AG04449 (cell line): ENCODE measurements around the gene REXO4.

Experiments used
- CTCF ChIA-PET: fragments of 350-600 bp; formaldehyde crosslinking; extraction: SDS; loops from one replicate; lab custom pipeline; 2021; ENCODE audit warnings: antibody characterized with exemption; lab: Yijun Ruan, JAX
- POLR2A ChIA-PET: fragments of 400-600, 350-600 bp; formaldehyde crosslinking; extraction: SDS; loops from one replicate; lab custom pipeline; 2020; ENCODE audit warnings: antibody characterized with exemption, inconsistent platforms; lab: Yijun Ruan, JAX
- DNase-seq: peaks from one replicate; pipeline ENCODE4 v3.0.0-alpha.2; 2010; ENCODE audit warnings: low read depth, low spot score
- H3K4me3 ChIP-seq: 2 replicates; pipeline ENCODE4 v1.5.1; 2011; ENCODE audit warnings: low read depth, mild to moderate bottlenecking, control low read depth, low read length
- TF ChIP-seq, protein P1 (sequence below): IDR thresholded peaks from one replicate; pipeline ENCODE4 v1.5.1; 2011; ENCODE audit warnings: mild to moderate bottlenecking, moderate library complexity, low read length, control low read depth, inconsistent platforms; ENCODE audit not compliant: insufficient read depth; ENCODE audit errors: missing control alignments

REXO4 gene

GRCh38 chr9:133383438-133383837 is 34.4 kb downstream of the REXO4 start:
- TF ChIP-seq, protein P1, sequence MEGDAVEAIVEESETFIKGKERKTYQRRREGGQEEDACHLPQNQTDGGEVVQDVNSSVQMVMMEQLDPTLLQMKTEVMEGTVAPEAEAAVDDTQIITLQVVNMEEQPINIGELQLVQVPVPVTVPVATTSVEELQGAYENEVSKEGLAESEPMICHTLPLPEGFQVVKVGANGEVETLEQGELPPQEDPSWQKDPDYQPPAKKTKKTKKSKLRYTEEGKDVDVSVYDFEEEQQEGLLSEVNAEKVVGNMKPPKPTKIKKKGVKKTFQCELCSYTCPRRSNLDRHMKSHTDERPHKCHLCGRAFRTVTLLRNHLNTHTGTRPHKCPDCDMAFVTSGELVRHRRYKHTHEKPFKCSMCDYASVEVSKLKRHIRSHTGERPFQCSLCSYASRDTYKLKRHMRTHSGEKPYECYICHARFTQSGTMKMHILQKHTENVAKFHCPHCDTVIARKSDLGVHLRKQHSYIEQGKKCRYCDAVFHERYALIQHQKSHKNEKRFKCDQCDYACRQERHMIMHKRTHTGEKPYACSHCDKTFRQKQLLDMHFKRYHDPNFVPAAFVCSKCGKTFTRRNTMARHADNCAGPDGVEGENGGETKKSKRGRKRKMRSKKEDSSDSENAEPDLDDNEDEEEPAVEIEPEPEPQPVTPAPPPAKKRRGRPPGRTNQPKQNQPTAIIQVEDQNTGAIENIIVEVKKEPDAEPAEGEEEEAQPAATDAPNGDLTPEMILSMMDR: no peak
- CTCF ChIA-PET: no interaction called here
- DNase-seq: no peak
- H3K4me3 ChIP-seq: no peak overlapping the region
- POLR2A ChIA-PET: no interaction called here

DNA sequence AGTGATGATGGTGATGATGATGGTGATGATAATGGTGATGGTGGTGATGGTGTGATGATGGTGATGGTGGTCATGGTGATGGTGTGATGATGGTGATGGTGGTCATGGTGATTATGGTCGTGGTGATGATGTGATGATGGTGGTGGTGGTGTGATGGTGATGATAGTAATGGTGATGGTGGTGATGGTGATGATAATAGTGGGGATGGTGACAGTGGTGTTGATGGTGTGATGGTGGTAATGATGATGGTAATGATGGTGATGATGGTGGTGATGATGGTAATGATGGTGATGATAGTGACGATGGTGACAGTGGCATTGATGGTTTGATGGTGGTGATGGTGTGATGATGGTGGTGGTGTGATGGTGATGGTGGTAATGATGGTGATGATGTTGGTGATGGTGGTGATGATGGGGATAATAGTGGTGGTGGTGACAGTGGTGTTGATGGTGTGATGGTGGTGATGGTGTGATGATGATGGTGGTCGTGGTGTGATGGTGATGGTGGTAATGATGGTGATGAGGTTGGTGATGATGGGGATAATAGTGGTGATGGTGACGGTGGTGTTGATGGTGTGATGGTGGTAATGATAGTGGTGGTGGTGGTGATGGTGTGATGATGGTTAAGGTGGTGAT is 35.2 kb downstream of the REXO4 start:
- H3K4me3 ChIP-seq: no peak overlapping the region
- TF ChIP-seq, protein P1: no peak
- CTCF ChIA-PET: no interaction called here
- no peak for DNase-seq
- POLR2A ChIA-PET: no interaction called here

DNA sequence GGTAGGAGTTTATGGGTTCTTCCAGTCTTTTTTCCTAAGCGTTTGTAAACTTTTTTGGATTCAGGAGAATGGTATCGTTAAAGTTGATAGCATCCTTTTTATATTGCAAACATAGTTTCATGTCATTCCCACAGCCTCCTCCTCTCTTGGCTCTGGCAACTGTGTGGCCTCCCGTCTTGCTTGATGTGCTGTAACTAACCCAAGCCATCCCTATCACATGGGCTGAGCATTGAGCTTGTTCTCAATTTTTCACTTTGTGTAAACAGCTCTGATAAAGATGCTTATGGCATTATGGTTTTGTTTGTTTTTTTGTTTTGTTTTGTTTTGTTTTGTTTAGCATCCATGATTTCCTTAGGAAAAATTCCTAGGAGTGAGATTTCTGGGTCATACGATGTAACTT is 37.1 kb downstream of the REXO4 start:
- TF ChIP-seq, protein P1: no peak
- CTCF ChIA-PET: interaction anchor here (1.4 kb wide), 1 partner anchor 25 kb away, joined by 6 read pairs; no protein-coding TSS in a partner anchor
- no peak overlapping the region for H3K4me3 ChIP-seq
- DNase-seq: no peak
- POLR2A ChIA-PET: no interaction called here

- TF ChIP-seq, protein P1: no peak
- no peak overlapping the region for H3K4me3 ChIP-seq
- CTCF ChIA-PET: interaction anchor here (0.8 to 2.3 kb wide), 4 partner anchors 18 to 37 kb away, joined by 3 to 6 read pairs (median 4); no protein-coding TSS in a partner anchor
- DNase-seq: no peak
- POLR2A ChIA-PET: no interaction called here
These were observed 38.4 kb downstream of the REXO4 start for GRCh38 chr9:133379153-133380086.

GRCh38 chr9:133378408-133378962 is 39.3 kb downstream of the REXO4 start:
- CTCF ChIA-PET: interaction anchor here (0.8 to 2.3 kb wide), 7 partner anchors 19 to 108 kb away, joined by 3 to 7 read pairs (median 4); no protein-coding TSS in a partner anchor
- no peak for DNase-seq
- POLR2A ChIA-PET: interaction anchor here (1.2 kb wide), 1 partner anchor 31 kb away, joined by 4 read pairs; the partner anchor contains the start of genes MED22 and RPL7A
- no peak overlapping the region for H3K4me3 ChIP-seq
- TF ChIP-seq, protein P1: no peak
